ENCODE data around the gene CRISPLD2.

DNA sequence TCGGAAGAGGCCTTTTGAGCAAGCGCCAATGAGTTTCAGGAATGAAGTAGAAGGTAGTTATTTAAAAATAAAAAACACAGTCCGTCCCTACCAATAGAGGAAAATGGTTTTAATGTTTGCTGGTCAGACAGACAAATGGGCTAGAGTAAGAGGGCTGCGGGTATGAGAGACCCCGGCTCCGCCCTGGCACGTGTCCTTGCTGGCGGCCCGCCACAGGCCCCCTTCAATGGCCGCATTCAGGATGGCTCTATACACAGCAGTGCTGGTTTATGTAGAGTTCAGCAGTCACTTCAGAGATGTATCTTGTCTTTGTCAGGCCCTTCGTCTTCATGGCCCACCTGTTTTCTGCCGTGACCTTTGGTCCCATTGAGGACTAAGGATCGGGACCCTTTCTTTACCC is 87.3 kb downstream of the CRISPLD2 start:
- no peak for TF ChIP-seq CTCF (IDR thresholded peaks at IDR 0.05)
- no peak for TF ChIP-seq POLR2A (IDR thresholded peaks at IDR 0.05)
